ACC112 (cell line): ENCODE measurements around the gene ATP6V1A.

ENCODE experiments used
- H2AFZ ChIP-seq: fragments of 200-600 bp; sonication (generic); one replicate; pipeline ENCODE4 v1.6.0; 2017; ENCODE audit warnings: antibody characterized with exemption, low read length; ENCODE audit not compliant: unreplicated experiment
- H3K27ac ChIP-seq: fragments of 200-600 bp; sonication (generic); 2 replicates; pipeline ENCODE4 v1.5.1; 2014; ENCODE audit warnings: low read depth, mild to moderate bottlenecking, antibody characterized with exemption, low read length, moderate library complexity
- H3K27me3 ChIP-seq: fragments of 200-600 bp; sonication (generic); 2 replicates; pipeline ENCODE4 v1.6.1; 2014; ENCODE audit warnings: mild to moderate bottlenecking, antibody characterized with exemption, low read length, moderate library complexity, mixed read lengths; ENCODE audit not compliant: insufficient read depth
- H3K36me3 ChIP-seq: fragments of 200-600 bp; sonication (generic); 2 replicates; pipeline ENCODE4 v1.6.1; 2016; ENCODE audit warnings: mild to moderate bottlenecking, antibody characterized with exemption, low read length, moderate library complexity, mixed read lengths; ENCODE audit not compliant: insufficient read depth
- H3K4me1 ChIP-seq: fragments of 200-600 bp; sonication (generic); one replicate; pipeline ENCODE4 v1.6.1; 2016; ENCODE audit warnings: low read length, mixed read lengths; ENCODE audit not compliant: insufficient read depth, unreplicated experiment, control insufficient read depth
- H3K4me3 ChIP-seq: fragments of 200-600 bp; sonication (generic); 2 replicates; pipeline ENCODE4 v1.5.1; 2014; ENCODE audit warnings: mild to moderate bottlenecking, low read depth, low read length
- H3K79me2 ChIP-seq: fragments of 200-600 bp; sonication (generic); one replicate; pipeline ENCODE4 v1.6.0; 2016; ENCODE audit warnings: low read length; ENCODE audit not compliant: control insufficient read depth, unreplicated experiment, insufficient read depth

ATP6V1A gene

DNA sequence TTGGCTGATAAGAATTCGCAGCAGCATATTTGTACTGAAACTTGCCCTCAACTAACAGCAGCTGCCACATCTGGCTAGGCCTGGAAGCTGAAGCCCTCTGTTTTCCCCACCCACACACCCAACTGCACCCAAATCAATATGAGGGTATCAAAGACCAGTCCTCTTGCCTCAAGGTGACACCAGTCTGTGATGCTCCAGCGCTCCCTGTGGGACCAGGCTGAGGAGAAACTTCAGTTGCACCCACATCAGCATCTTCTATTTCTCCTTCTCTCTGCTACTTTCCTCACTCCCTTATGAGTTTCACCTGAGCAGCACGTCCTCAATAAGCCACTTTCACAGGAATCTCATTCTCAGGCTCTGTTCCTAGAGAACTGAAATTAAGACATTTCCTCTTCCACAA lies 73.0 kb downstream of the ATP6V1A start:
- H3K36me3 ChIP-seq = no peaks in the 10 kb centered on the region
- H3K27me3 ChIP-seq = no peaks in the 10 kb centered on the region
- H3K27ac ChIP-seq = no peak overlapping the region
- no peak overlapping the region for H3K4me3 ChIP-seq
- no peak overlapping the region for H2AFZ ChIP-seq
- no peaks in the 10 kb centered on the region for H3K79me2 ChIP-seq
- H3K4me1 ChIP-seq = peaks cover 3% of the 10 kb centered on the region

GRCh38 chr3:113825090-113825489 lies 78.3 kb downstream of the ATP6V1A start:
- Histone ChIP-seq H3K4me3 (no peak overlapping the region), H2AFZ (no peak overlapping the region), H3K79me2 (no peaks in the 10 kb centered on the region), H3K4me1 (peaks cover 16% of the 10 kb centered on the region), H3K27me3 (no peaks in the 10 kb centered on the region), H3K27ac (no peak overlapping the region), H3K36me3 (no peaks in the 10 kb centered on the region)

- no peaks in the 10 kb centered on the region; the same call in 1 of the 2 replicates for H3K36me3 ChIP-seq
- H3K27me3 ChIP-seq = no peaks in the 10 kb centered on the region
- no peak overlapping the region for H2AFZ ChIP-seq
- peaks cover 33% of the 10 kb centered on the region for H3K4me1 ChIP-seq
- H3K79me2 ChIP-seq = no peaks in the 10 kb centered on the region
- no peak overlapping the region for H3K4me3 ChIP-seq
- H3K27ac ChIP-seq = no peak overlapping the region
Observed at GRCh38 chr3:113828600-113828999, 81.8 kb downstream of the ATP6V1A start.

GRCh38 chr3:113829576-113830354 lies 82.9 kb downstream of the ATP6V1A start:
- H2AFZ ChIP-seq = no peak overlapping the region

DNA sequence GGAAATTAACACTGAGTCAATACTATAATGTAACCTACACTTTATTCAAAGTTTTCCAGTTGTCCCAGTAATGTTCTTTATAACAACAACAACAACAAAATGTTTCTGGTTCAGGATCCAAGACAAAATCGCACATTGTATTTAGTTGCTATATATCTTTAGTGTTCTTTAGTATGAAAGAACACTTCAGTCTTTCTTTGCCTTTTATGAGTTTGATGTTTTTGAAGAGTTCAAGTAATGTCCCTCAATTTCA lies 84.2 kb downstream of the ATP6V1A start:
- peak overlapping the region; percentile 83 for H3K27ac ChIP-seq
- H3K36me3 ChIP-seq = no peaks in the 10 kb centered on the region; the same call in 1 of the 2 replicates
- H2AFZ ChIP-seq = no peak overlapping the region
- peaks cover 24% of the 10 kb centered on the region for H3K4me1 ChIP-seq
- H3K27me3 ChIP-seq = no peaks in the 10 kb centered on the region
- no peak overlapping the region for H3K4me3 ChIP-seq
- no peaks in the 10 kb centered on the region for H3K79me2 ChIP-seq

More at GRCh38 chr3:113829576-113830354, 82.9 kb downstream of the ATP6V1A start:
- peak overlapping the region; percentile 83 for H3K27ac ChIP-seq
- H3K79me2 ChIP-seq = no peaks in the 10 kb centered on the region
- peaks cover 31% of the 10 kb centered on the region for H3K4me1 ChIP-seq
- no peaks in the 10 kb centered on the region for H3K27me3 ChIP-seq
- H3K36me3 ChIP-seq = no peaks in the 10 kb centered on the region; the same call in 1 of the 2 replicates
- no peak overlapping the region for H3K4me3 ChIP-seq

DNA sequence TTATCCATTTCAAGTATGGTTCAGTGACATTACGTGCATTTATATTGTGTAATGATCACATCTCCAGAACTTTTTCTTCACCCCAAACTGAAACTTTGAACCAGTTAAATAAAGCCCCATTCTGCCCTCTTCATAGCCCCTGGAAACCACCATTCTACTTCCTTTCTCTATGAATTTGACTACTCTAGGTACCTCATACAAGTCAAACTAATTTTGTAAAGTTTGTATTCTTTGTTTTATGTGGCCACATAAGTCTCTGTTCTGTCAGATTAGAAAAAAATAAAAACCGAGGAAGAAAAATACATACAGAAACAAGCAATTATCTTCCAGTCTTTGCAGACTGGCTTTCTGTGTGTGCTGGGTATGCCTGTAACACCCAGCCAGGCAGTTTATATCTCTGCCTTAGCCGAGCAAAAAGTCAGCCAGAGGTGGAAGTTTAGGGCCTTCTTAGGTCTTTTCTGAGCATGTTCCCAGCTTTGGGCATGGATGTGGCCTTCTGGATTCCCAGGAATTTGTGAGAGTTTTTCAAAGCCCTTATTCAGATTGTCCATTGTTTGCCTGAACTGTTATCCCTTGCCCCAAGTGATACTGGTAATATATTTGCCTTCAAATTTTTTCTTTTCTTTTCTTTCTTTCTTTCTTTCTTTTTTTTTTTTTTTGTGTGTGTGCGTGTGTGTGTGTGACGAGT lies 85.8 kb downstream of the ATP6V1A start:
- H3K27me3 ChIP-seq = no peaks in the 10 kb centered on the region
- no peak overlapping the region for H2AFZ ChIP-seq
- no peaks in the 10 kb centered on the region; the same call in 1 of the 2 replicates for H3K36me3 ChIP-seq
- no peaks in the 10 kb centered on the region for H3K79me2 ChIP-seq
- no peak overlapping the region for H3K27ac ChIP-seq
- no peak overlapping the region for H3K4me3 ChIP-seq
- H3K4me1 ChIP-seq = peaks cover 24% of the 10 kb centered on the region

DNA sequence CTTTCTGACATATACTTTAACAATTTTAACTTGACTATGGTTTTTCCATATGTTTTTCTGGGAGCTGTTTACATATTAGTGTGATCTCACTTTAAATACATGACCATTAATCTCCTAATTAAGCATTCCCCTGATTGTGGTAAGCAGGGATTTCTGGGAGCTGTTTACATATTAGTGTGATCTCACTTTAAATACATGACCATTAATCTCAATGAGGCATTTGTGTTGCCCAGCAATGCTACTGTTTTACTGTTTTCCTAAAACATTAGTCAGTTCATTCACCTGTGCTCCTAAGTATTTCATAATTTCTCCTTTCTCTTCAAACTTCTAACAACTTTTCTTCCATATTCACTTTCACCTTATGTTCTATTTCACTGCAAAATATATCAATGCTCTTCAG lies 88.1 kb downstream of the ATP6V1A start:
- H3K4me3 ChIP-seq = no peak overlapping the region
- H2AFZ ChIP-seq = no peak overlapping the region
- H3K36me3 ChIP-seq = no peaks in the 10 kb centered on the region; the same call in 1 of the 2 replicates
- H3K79me2 ChIP-seq = no peaks in the 10 kb centered on the region
- no peak overlapping the region for H3K27ac ChIP-seq
- no peaks in the 10 kb centered on the region for H3K27me3 ChIP-seq
- peaks cover 19% of the 10 kb centered on the region for H3K4me1 ChIP-seq

- Histone ChIP-seq H3K4me3 (peak within 1 kb of the TSS; percentile 92), H3K79me2 (no peaks in the 10 kb centered on the region), H3K4me1 (no peaks in the 10 kb centered on the region), H3K36me3 (no peaks in the 10 kb centered on the region), H3K27ac (peak within 1 kb of the TSS; percentile 43), H3K27me3 (no peaks in the 10 kb centered on the region), H2AFZ (peak within 1 kb of the TSS; percentile 95)
Observed at GRCh38 chr3:113838631-113839209, 91.9 kb downstream of the ATP6V1A start, which contains the start of gene GRAMD1C. Gene GRAMD1C, plus strand, starts transcription at chr3:113838788. Its CDS starts 122 bp downstream, at chr3:113838910.

DNA sequence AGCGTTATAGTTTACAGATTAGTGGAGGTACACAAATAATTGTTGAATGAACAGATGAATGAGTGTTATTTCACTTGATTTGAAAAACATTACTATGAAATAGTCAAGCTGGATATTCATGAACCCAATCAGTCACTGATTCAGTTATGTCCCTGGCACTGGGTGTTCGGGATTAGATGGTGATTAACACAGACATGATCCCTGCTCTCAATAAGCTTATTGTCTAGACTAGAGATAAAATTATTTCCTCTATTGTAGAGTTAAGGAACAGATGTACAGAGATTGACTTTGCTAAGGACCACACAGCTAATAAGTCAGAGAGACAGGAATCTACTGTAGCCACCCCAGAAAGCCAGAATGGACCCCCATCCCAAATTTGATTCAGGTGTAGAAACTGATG lies 92.7 kb downstream of the ATP6V1A start:
- Histone ChIP-seq H3K27ac (no peak overlapping the region), H3K4me1 (no peaks in the 10 kb centered on the region), H2AFZ (peak overlapping the region; percentile 95), H3K4me3 (peak overlapping the region; percentile 92), H3K36me3 (no peaks in the 10 kb centered on the region), H3K79me2 (no peaks in the 10 kb centered on the region), H3K27me3 (no peaks in the 10 kb centered on the region)

DNA sequence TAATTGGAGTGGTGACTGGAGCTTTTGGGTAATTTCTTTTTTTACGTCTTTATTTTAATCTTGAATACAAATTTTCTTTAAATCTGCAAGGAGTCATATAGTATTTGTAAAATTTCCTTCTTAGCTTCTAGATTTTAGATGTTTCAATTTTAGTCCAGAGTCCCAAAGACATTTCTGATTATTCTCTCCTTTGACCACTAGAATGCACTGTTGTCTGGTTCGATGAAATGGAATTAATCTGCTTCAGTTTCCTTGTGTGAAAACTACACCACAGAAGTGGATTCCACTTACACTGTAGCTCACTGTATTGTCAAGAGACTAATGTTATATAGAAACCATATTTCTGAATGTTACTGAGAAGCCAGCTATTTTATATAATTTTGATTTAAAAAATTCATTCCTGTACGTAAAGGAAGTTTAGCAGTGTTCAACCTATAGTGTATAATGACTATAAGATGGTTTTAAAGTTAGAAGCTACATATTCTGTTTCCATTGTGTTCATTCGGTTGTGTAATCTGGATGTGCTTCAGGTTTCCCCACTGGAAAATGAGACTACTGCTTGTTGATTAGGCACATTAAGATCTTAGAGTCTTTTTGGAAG lies 97.9 kb downstream of the ATP6V1A start:
- no peak overlapping the region for H3K27ac ChIP-seq
- no peaks in the 10 kb centered on the region for H3K79me2 ChIP-seq
- H3K36me3 ChIP-seq = no peaks in the 10 kb centered on the region
- no peak overlapping the region for H3K4me3 ChIP-seq
- no peaks in the 10 kb centered on the region for H3K27me3 ChIP-seq
- no peaks in the 10 kb centered on the region for H3K4me1 ChIP-seq
- H2AFZ ChIP-seq = no peak overlapping the region
